Keratinocyte (primary cell): Measurements from ENCODE around the gene PLCL1.

ENCODE experiments used
- EZH2 ChIP-seq: IDR thresholded peaks from one replicate; pipeline ENCODE4 v1.6.1; 2012; ENCODE audit warnings: inconsistent platforms, mild to moderate bottlenecking, low read length, moderate library complexity
- TF ChIP-seq, protein P1 (sequence below), 3 experiments: IDR thresholded peaks in 1 of 3; conservative IDR thresholded peaks in 1 of 3; optimal IDR thresholded peaks in 1 of 3; 2 replicates in 2 of 3; 3 replicates in 1 of 3; pipeline versions ENCODE3 to v1.5.1; 2011; ENCODE audit warnings: low read length in 3 of 3, mild to moderate bottlenecking in 3 of 3, moderate library complexity in 2 of 3, control low read depth in 1 of 3, inconsistent platforms in 1 of 3; ENCODE audit not compliant: insufficient read depth in 2 of 3; ENCODE audit errors: extremely low read depth in 1 of 3

- TF ChIP-seq, protein P1, sequence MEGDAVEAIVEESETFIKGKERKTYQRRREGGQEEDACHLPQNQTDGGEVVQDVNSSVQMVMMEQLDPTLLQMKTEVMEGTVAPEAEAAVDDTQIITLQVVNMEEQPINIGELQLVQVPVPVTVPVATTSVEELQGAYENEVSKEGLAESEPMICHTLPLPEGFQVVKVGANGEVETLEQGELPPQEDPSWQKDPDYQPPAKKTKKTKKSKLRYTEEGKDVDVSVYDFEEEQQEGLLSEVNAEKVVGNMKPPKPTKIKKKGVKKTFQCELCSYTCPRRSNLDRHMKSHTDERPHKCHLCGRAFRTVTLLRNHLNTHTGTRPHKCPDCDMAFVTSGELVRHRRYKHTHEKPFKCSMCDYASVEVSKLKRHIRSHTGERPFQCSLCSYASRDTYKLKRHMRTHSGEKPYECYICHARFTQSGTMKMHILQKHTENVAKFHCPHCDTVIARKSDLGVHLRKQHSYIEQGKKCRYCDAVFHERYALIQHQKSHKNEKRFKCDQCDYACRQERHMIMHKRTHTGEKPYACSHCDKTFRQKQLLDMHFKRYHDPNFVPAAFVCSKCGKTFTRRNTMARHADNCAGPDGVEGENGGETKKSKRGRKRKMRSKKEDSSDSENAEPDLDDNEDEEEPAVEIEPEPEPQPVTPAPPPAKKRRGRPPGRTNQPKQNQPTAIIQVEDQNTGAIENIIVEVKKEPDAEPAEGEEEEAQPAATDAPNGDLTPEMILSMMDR (optimal IDR thresholded peaks at IDR 0.05 in 1 of 3, IDR thresholded peaks at IDR 0.05 in 1 of 3, conservative IDR thresholded peaks at IDR 0.05 in 1 of 3; ENCODE audit: extremely low read depth in 1 of 3, insufficient read depth in 2 of 3, low read length in 3 of 3) = no peak
- TF ChIP-seq EZH2 = no peak
These were observed 325.2 kb downstream of the PLCL1 start for GRCh38 chr2:198129609-198130008.
